SK-N-SH (cell line): Measurements from ENCODE around the gene LHPP. TPM values are rescaled to one million over a fixed set of nuclear protein-coding genes. Genes with fewer than 3 reads are reported as not detected.

Experiments
- CTCF ChIA-PET: fragments of 300-600, 350-600 bp; formaldehyde crosslinking; extraction: SDS; loops from one replicate; lab custom pipeline; 2021; lab: Yijun Ruan, JAX
- POLR2A ChIA-PET: fragments of 350-600 bp; sonication (Branson Sonifier 250); formaldehyde crosslinking; extraction: SDS; loops from one replicate; lab custom pipeline; 2020; ENCODE audit warnings: antibody characterized with exemption, inconsistent platforms; lab: Yijun Ruan, JAX
- DNase-seq: peaks from one replicate; pipeline ENCODE4 v3.0.0; 2012
- H2AFZ ChIP-seq: fragments of 200-600 bp; sonication (generic); 2 replicates; pipeline ENCODE4 v1.8.1; 2016; ENCODE audit warnings: antibody characterized with exemption, mild to moderate bottlenecking, low read depth
- H3F3A ChIP-seq: fragments of 200-600 bp; sonication (generic); replicated peaks from 2 replicates; pipeline ENCODE3; 2016; ENCODE audit warnings: antibody characterized with exemption, mild to moderate bottlenecking; ENCODE audit not compliant: insufficient read depth
- H3K27ac ChIP-seq, 2 experiments: fragments of 200-500 bp in 1 of 2; fragments of 200-600 bp in 1 of 2; sonication (Bioruptor generic) in 1 of 2; sonication (generic), shearing (Covaris generic) in 1 of 2; 2 replicates each; pipeline versions ENCODE4 v1.5.1 to v1.6.1; 2014 to 2016; ENCODE audit warnings: low read depth in 2 of 2, inconsistent platforms in 1 of 2, low read length in 1 of 2, mild to moderate bottlenecking in 1 of 2, mixed read lengths in 1 of 2
- H3K27me3 ChIP-seq: fragments of 200-600 bp; sonication (generic), shearing (Covaris generic); 2 replicates; pipeline ENCODE4 v1.6.1; 2016; ENCODE audit warnings: mixed run types; ENCODE audit not compliant: insufficient read depth
- H3K36me3 ChIP-seq, 2 experiments: fragments of 200-500 bp in 1 of 2; fragments of 200-600 bp in 1 of 2; sonication (Bioruptor generic) in 1 of 2; sonication (generic) in 1 of 2; replicated peaks in 1 of 2; 2 replicates each; pipeline versions ENCODE3 to v1.5.1; 2014 to 2016; ENCODE audit warnings: low read length in 1 of 2, mild to moderate bottlenecking in 1 of 2; ENCODE audit not compliant: insufficient read depth in 2 of 2, control insufficient read depth in 1 of 2
- H3K4me1 ChIP-seq, 2 experiments: fragments of 200-500 bp in 1 of 2; fragments of 200-600 bp in 1 of 2; sonication (Bioruptor generic) in 1 of 2; sonication (generic), shearing (Covaris generic) in 1 of 2; 2 replicates each; pipeline versions ENCODE4 v1.5.1 to v1.6.1; 2014 to 2016; ENCODE audit warnings: low read depth in 1 of 2, low read length in 1 of 2, mixed run types in 1 of 2; ENCODE audit not compliant: insufficient read depth in 2 of 2, control insufficient read depth in 1 of 2
- H3K4me2 ChIP-seq: fragments of 200-600 bp; sonication (generic), shearing (Covaris generic); 2 replicates; pipeline ENCODE4 v1.6.1; 2017; ENCODE audit warnings: mixed run types
- H3K4me3 ChIP-seq, 2 experiments: fragments of 200-500 bp in 1 of 2; fragments of 200-600 bp in 1 of 2; sonication (Bioruptor generic) in 1 of 2; sonication (generic), shearing (Covaris generic) in 1 of 2; 2 replicates each; pipeline versions ENCODE4 v1.5.1 to v1.8.1; 2014 to 2016; ENCODE audit warnings: low read depth in 2 of 2, inconsistent platforms in 1 of 2, low read length in 1 of 2, mild to moderate bottlenecking in 1 of 2, mixed read lengths in 1 of 2, moderate library complexity in 1 of 2
- H3K79me2 ChIP-seq: fragments of 200-600 bp; sonication (generic); 2 replicates; pipeline ENCODE4 v1.8.1; 2017; ENCODE audit warnings: mild to moderate bottlenecking; ENCODE audit not compliant: insufficient read depth
- H3K9ac ChIP-seq: fragments of 200-600 bp; sonication (generic); 2 replicates; pipeline ENCODE4 v1.6.1; 2017; ENCODE audit warnings: mixed run types
- H3K9me2 ChIP-seq: fragments of 200-600 bp; sonication (generic); 2 replicates; pipeline ENCODE4 v1.6.1; 2017; ENCODE audit warnings: mixed run types
- H3K9me3 ChIP-seq: fragments of 200-600 bp; sonication (generic); 2 replicates; pipeline ENCODE4 v1.6.1; 2017; ENCODE audit warnings: mixed run types, mild to moderate bottlenecking, moderate library complexity
- H4K20me1 ChIP-seq: fragments of 200-600 bp; sonication (generic); 2 replicates; pipeline ENCODE4 v1.6.1; 2017; ENCODE audit warnings: mild to moderate bottlenecking, mixed run types; ENCODE audit not compliant: insufficient read depth
- CHD2 ChIP-seq: fragments of 150-350 bp; IDR thresholded peaks from 2 replicates; pipeline ENCODE4 v1.6.1; 2018; ENCODE audit warnings: low read length; ENCODE audit not compliant: partially characterized antibody
- EP300 ChIP-seq, 2 experiments: IDR thresholded peaks; 2 replicates each; pipeline versions ENCODE4 v1.4.0 to v1.6.1; 2012; ENCODE audit warnings: borderline replicate concordance in 1 of 2, low read depth in 1 of 2, low read length in 1 of 2
- EZH2phosphoT487 ChIP-seq: fragments of 200-600 bp; sonication (generic); IDR thresholded peaks from 2 replicates; pipeline ENCODE4 v1.6.1; 2017; ENCODE audit warnings: low read depth, mixed run types, mild to moderate bottlenecking, antibody characterized with exemption, moderate library complexity, borderline replicate concordance
- FOSL2 ChIP-seq: IDR thresholded peaks from 2 replicates; pipeline ENCODE4 v1.4.0; 2012; ENCODE audit warnings: low read depth, mild to moderate bottlenecking, moderate library complexity, borderline replicate concordance
- FOXJ3 ChIP-seq: sonication (generic); formaldehyde crosslinking; IDR thresholded peaks from 2 replicates; pipeline ENCODE4 v1.5.1; 2020; ENCODE audit warnings: mild to moderate bottlenecking, missing genetic modification reagents
- IRF3 ChIP-seq: fragments of 150-350 bp; IDR thresholded peaks from 2 replicates; pipeline ENCODE4 v1.6.1; 2016; ENCODE audit warnings: mild to moderate bottlenecking, low read depth, low read length
- MAX ChIP-seq: IDR thresholded peaks from 2 replicates; pipeline ENCODE4 v1.4.0; 2012; ENCODE audit warnings: low read depth
- NFIC ChIP-seq: IDR thresholded peaks from 2 replicates; pipeline ENCODE4 v1.4.0; 2012; ENCODE audit warnings: borderline replicate concordance
- PBX3 ChIP-seq: IDR thresholded peaks from 2 replicates; pipeline ENCODE4; 2012
- POLR2AphosphoS5 ChIP-seq: IDR thresholded peaks from 2 replicates; pipeline ENCODE4 v1.6.1; 2012; ENCODE audit warnings: low read depth, low read length
- RAD21 ChIP-seq: IDR thresholded peaks from 2 replicates; pipeline ENCODE4 v1.6.1; 2012; ENCODE audit warnings: mild to moderate bottlenecking, low read length
- RCOR1 ChIP-seq: fragments of 150-350 bp; IDR thresholded peaks from 2 replicates; pipeline ENCODE4 v1.6.1; 2017; ENCODE audit warnings: antibody characterized with exemption, low read length
- SIN3A ChIP-seq: IDR thresholded peaks from 2 replicates; pipeline ENCODE4 v1.6.1; 2012; ENCODE audit warnings: low read depth, mild to moderate bottlenecking, low read length, moderate library complexity, borderline replicate concordance
- TEAD4 ChIP-seq: IDR thresholded peaks from 2 replicates; pipeline ENCODE4 v1.4.0; 2012; ENCODE audit warnings: mild to moderate bottlenecking, borderline replicate concordance; ENCODE audit not compliant: insufficient read depth
- USF2 ChIP-seq: fragments of 150-350 bp; IDR thresholded peaks from 2 replicates; pipeline ENCODE4 v1.6.1; 2017; ENCODE audit warnings: antibody characterized with exemption, low read length, low read depth, borderline replicate concordance
- YY1 ChIP-seq: IDR thresholded peaks from 2 replicates; pipeline ENCODE4 v1.4.0; 2012; ENCODE audit warnings: low read depth, mild to moderate bottlenecking
- WGBS: methylation state at CpG from one replicate; pipeline ENCODE4 v1.1.6; 2017; ENCODE audit warnings: low lambda C conversion rate; 5-methylcytosine and 5-hydroxymethylcytosine counted together
- polyA plus RNA-seq, 3 experiments: library from polyadenylated mRNA; depleted of rRNA; stranded (reverse); fragments of >200 nt; gene quantifications; 2 replicates each; pipeline ENCODE4 v1.2.3, GENCODE V29; 2012

LHPP gene
- polyA plus RNA-seq, 1 of the 3 experiments (the other 2 are of a cell fraction): 29.8 TPM

GRCh38 chr10:124663228-124663627 lies 201.6 kb downstream of the LHPP start:
- Histone ChIP-seq H3K4me2 (no peak overlapping the region), H3K27ac (no peak overlapping the region; a peak in 1 of 4 replicates), H3K27me3 (no peaks in the 10 kb centered on the region), H3K36me3 (peaks cover 0 to 2% of the 10 kb centered on the region in 2 experiments), H3K9ac (no peak overlapping the region), H3K4me1 (peaks cover 0 to 25% of the 10 kb centered on the region in 2 experiments; a peak in 1 of 4 replicates), H3K9me2 (no peaks in the 10 kb centered on the region), H3K79me2 (0 out of 2 replicates have a peak, but pooled peaks cover 5% of the 10 kb centered on the region), H4K20me1 (peaks cover 7% of the 10 kb centered on the region; the same call in 1 of the 2 replicates), H2AFZ (no peak overlapping the region), H3K9me3 (no peaks in the 10 kb centered on the region), H3F3A (no peaks in the 10 kb centered on the region), H3K4me3 (no peak overlapping the region)
- DNase-seq: no peak
- ChIA-PET POLR2A (no interaction called here), CTCF (interaction anchor here (1.6 to 3.1 kb wide), 2 partner anchors 14 to 16 kb away, joined by 3 to 9 read pairs; no protein-coding TSS in a partner anchor)
- 91% methylated on average over 6 of the region's 8 CpGs for WGBS
- no peak for TF ChIP-seq FOXJ3 (CRISPR knock-in tag)
- no peak for TF ChIP-seq YY1
- TF ChIP-seq EP300 (IDR thresholded peaks at IDR 0.05; ENCODE audit: borderline replicate concordance in 1 of 2, low read depth in 1 of 2, low read length in 1 of 2): no peak
- TF ChIP-seq EZH2phosphoT487: no peak
- no peak for TF ChIP-seq MAX
- no peak for TF ChIP-seq SIN3A
- TF ChIP-seq NFIC: no peak
- TF ChIP-seq CHD2: no peak
- no peak for TF ChIP-seq FOSL2
- TF ChIP-seq TEAD4: no peak
- TF ChIP-seq RCOR1: no peak
- no peak for TF ChIP-seq PBX3
- TF ChIP-seq RAD21: no peak
- TF ChIP-seq IRF3: no peak
- TF ChIP-seq POLR2AphosphoS5: no peak
- TF ChIP-seq USF2: no peak

Other genes starting within 250 kb of the LHPP start
- gene OAT, start 42.9 kb upstream of the LHPP start, polyA plus RNA-seq (2012; rRNA removed): 65.7 and 97.6 TPM in 2 replicates
- not detected in 2 replicates for gene NKX1-2, start 11.8 kb upstream of the LHPP start, polyA plus RNA-seq (2012; rRNA removed)